Activated CD8-positive, alpha-beta memory T cell treated with anti-CD3 and anti-CD28 coated beads, Interleukin-2, amount 10 ng/mL, durations not matched to agents 7 days and 5 days (primary cell): ENCODE results near the gene FHL1. TPM values are rescaled to one million over a fixed set of nuclear protein-coding genes. Genes with fewer than 3 reads are reported as not detected.

Experiments
- ATAC-seq: fragments of 150-1000 bp; cut with Tn5 transposase; one replicate; pipeline ENCODE4 v1.10.0; 2021; ENCODE audit warnings: moderate library complexity
- CTCF ChIA-PET: fragments of 350-600 bp; sonication (Branson Sonifier 250); formaldehyde crosslinking; loops from one replicate; lab custom pipeline; 2021; ENCODE audit warnings: antibody characterized with exemption; lab: Charles Lee
- DNase-seq: peaks from one replicate; pipeline ENCODE4 v3.0.0-alpha.2; 2020
- H3K27ac Mint-ChIP-seq: one replicate; pipeline ENCODE4 v1.8.0; 2021; ENCODE audit warnings: mild to moderate bottlenecking, mixed read lengths
- H3K27me3 Mint-ChIP-seq: one replicate; pipeline ENCODE4 v1.8.0; 2021; ENCODE audit warnings: mixed read lengths
- H3K36me3 Mint-ChIP-seq: one replicate; pipeline ENCODE4 v1.8.0; 2021; ENCODE audit warnings: mild to moderate bottlenecking, mixed read lengths
- H3K4me1 Mint-ChIP-seq: one replicate; pipeline ENCODE4 v1.8.0; 2021; ENCODE audit warnings: mixed read lengths
- H3K4me3 Mint-ChIP-seq: one replicate; pipeline ENCODE4 v1.8.0; 2021; ENCODE audit warnings: mild to moderate bottlenecking, moderate library complexity, mixed read lengths
- H3K9me3 Mint-ChIP-seq: one replicate; pipeline ENCODE4 v1.8.0; 2022; ENCODE audit warnings: low read depth, mixed read lengths
- total RNA-seq, 2 experiments: library from RNA; stranded (reverse); gene quantifications; one replicate each; pipeline ENCODE4 v1.2.3, GENCODE V29; 2021

Gene FHL1
- total RNA-seq, 2 experiments from 2014 or later = 12.4 to 15.9 TPM

DNA sequence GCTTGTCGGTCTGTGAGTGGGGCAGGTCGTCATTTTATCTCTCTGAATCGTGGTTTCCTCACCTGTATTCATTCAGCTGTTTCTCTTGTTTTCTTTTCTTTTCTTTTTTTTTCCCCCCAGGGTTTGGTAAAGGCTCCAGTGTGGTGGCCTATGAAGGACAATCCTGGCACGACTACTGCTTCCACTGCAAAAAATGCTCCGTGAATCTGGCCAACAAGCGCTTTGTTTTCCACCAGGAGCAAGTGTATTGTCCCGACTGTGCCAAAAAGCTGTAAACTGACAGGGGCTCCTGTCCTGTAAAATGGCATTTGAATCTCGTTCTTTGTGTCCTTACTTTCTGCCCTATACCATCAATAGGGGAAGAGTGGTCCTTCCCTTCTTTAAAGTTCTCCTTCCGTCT is 62.4 kb downstream of the FHL1 start:
- Mint-ChIP-seq H3K4me1 (peaks cover 4% of the 10 kb centered on the region), H3K9me3 (no peaks in the 10 kb centered on the region), H3K27ac (no peak overlapping the region), H3K4me3 (no peak overlapping the region), H3K27me3 (no peaks in the 10 kb centered on the region), H3K36me3 (no peaks in the 10 kb centered on the region)
- CTCF ChIA-PET = interaction anchor here (0.7 to 2.2 kb wide), 2 partner anchors 139 to 181 kb away, joined by 3 to 11 read pairs; no protein-coding TSS in a partner anchor
- DNase-seq (no peak), ATAC-seq (no peak)

DNA sequence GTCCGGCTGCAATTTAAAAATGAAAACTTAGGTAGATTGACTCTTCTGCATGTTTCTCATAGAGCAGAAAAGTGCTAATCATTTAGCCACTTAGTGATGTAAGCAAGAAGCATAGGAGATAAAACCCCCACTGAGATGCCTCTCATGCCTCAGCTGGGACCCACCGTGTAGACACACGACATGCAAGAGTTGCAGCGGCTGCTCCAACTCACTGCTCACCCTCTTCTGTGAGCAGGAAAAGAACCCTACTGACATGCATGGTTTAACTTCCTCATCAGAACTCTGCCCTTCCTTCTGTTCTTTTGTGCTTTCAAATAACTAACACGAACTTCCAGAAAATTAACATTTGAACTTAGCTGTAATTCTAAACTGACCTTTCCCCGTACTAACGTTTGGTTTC is 62.9 kb downstream of the FHL1 start:
- Mint-ChIP-seq H3K27me3 (no peaks in the 10 kb centered on the region), H3K4me1 (no peaks in the 10 kb centered on the region), H3K27ac (no peak overlapping the region), H3K36me3 (no peaks in the 10 kb centered on the region), H3K9me3 (no peaks in the 10 kb centered on the region), H3K4me3 (no peak overlapping the region)
- CTCF ChIA-PET = interaction anchor here (0.7 to 2.2 kb wide), 2 partner anchors 139 to 181 kb away, joined by 3 to 11 read pairs; no protein-coding TSS in a partner anchor
- no peak for DNase-seq
- ATAC-seq = no peak

GRCh38 chrX:136210806-136211205 is 63.5 kb downstream of the FHL1 start:
- Mint-ChIP-seq H3K4me3 (no peak overlapping the region), H3K27me3 (no peaks in the 10 kb centered on the region), H3K27ac (no peak overlapping the region), H3K4me1 (no peaks in the 10 kb centered on the region), H3K9me3 (no peaks in the 10 kb centered on the region), H3K36me3 (no peaks in the 10 kb centered on the region)
- DNase-seq (no peak), ATAC-seq (no peak)
- CTCF ChIA-PET = no interaction called here

GRCh38 chrX:136211766-136212556 is 64.6 kb downstream of the FHL1 start:
- CTCF ChIA-PET = interaction anchor here (0.8 kb wide), 1 partner anchor 184 kb away, joined by 3 read pairs; no protein-coding TSS in a partner anchor
- Mint-ChIP-seq H3K27ac (no peak overlapping the region), H3K36me3 (no peaks in the 10 kb centered on the region), H3K9me3 (no peaks in the 10 kb centered on the region), H3K4me3 (no peak overlapping the region), H3K4me1 (no peaks in the 10 kb centered on the region), H3K27me3 (no peaks in the 10 kb centered on the region)
- DNase-seq (no peak), ATAC-seq (no peak)

DNA sequence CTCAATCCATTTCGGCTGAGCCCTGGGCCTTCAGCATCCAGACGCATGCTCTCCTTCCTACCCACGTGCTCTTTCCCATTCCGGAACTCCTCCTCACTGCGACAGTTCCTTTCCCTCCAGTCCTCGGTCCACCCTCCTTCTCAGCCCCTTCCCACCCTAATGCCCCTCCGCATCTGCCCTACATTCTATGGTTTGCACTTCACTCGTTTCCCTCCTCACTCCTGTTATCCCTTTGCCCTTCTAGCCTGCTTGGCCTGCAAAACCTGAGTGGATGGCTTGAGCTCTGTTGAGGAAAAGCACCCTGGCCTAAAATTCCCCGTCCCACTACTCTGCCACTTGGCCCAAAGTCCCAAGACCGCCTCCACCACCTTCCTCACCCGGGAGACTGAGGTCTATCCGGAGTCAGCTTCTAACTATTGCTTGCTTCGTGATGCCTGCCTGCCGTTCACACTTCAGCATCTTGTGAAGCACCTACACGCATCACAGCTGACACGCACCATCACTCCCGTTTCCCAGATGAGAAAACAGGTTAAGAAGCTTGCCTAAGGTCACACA is 65.3 kb downstream of the FHL1 start:
- H3K4me1 Mint-ChIP-seq = no peaks in the 10 kb centered on the region
- H3K4me3 Mint-ChIP-seq = no peak overlapping the region
- CTCF ChIA-PET = interaction anchor here (0.8 kb wide), 1 partner anchor 184 kb away, joined by 3 read pairs; no protein-coding TSS in a partner anchor
- no peaks in the 10 kb centered on the region for H3K36me3 Mint-ChIP-seq
- H3K27ac Mint-ChIP-seq = no peak overlapping the region
- no peak for DNase-seq
- H3K27me3 Mint-ChIP-seq = no peaks in the 10 kb centered on the region
- ATAC-seq = no peak
- H3K9me3 Mint-ChIP-seq = no peaks in the 10 kb centered on the region

DNA sequence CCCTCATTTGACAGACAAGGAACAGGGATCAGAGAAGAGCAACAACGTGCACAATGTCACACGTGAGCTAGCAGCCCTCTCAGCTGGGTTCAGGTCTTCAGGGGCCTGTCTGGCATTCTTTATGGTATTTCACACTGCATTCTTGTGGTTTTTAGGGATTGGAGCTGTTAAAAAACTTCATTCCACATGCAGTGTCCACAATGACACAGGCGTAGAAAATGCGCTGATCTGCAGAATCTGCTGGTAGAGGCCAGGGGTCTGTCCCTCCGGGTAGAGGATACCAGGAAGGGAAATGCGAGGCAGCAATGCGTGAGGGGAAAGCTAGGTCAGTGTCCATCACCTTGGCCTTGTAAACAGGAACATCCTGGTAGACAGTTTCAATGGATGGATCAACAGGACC is 67.2 kb downstream of the FHL1 start:
- H3K27ac Mint-ChIP-seq = no peak overlapping the region
- H3K4me3 Mint-ChIP-seq = no peak overlapping the region
- H3K4me1 Mint-ChIP-seq = peaks cover 4% of the 10 kb centered on the region
- H3K36me3 Mint-ChIP-seq = peaks cover 10% of the 10 kb centered on the region
- CTCF ChIA-PET = no interaction called here
- ATAC-seq = no peak
- no peaks in the 10 kb centered on the region for H3K27me3 Mint-ChIP-seq
- DNase-seq = no peak
- no peaks in the 10 kb centered on the region for H3K9me3 Mint-ChIP-seq

- H3K36me3 Mint-ChIP-seq = peaks cover 10% of the 10 kb centered on the region
- CTCF ChIA-PET = no interaction called here
- no peak overlapping the region for H3K27ac Mint-ChIP-seq
- H3K4me1 Mint-ChIP-seq = peaks cover 4% of the 10 kb centered on the region
- H3K27me3 Mint-ChIP-seq = no peaks in the 10 kb centered on the region
- no peak for ATAC-seq
- no peaks in the 10 kb centered on the region for H3K9me3 Mint-ChIP-seq
- DNase-seq = no peak
- no peak overlapping the region for H3K4me3 Mint-ChIP-seq
Observed at GRCh38 chrX:136215559-136215958, 68.2 kb downstream of the FHL1 start.

DNA sequence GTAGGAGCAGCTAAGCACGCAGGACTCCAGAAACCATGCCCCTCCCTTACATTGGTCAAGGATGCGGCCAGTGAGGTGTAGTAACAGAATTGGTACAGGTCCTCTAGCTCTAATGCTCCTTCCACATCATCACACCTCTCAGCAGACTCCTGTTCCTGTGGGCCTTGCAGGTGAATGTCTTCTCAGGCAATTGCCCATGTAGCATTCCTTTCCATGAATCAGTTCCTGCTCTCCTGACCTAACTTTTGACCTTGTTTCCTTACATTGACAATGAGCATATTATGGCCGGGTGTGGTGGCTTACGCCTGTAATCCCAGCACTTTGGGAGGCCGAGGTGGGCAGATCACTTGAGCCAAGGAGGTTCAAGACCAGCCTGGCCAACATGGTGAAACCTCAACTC is 72.6 kb downstream of the FHL1 start:
- CTCF ChIA-PET = no interaction called here
- Mint-ChIP-seq H3K27me3 (no peaks in the 10 kb centered on the region), H3K27ac (no peak overlapping the region), H3K4me1 (peaks cover 10% of the 10 kb centered on the region), H3K9me3 (no peaks in the 10 kb centered on the region), H3K36me3 (peaks cover 33% of the 10 kb centered on the region), H3K4me3 (no peak overlapping the region)
- ATAC-seq (no peak), DNase-seq (no peak)

DNA sequence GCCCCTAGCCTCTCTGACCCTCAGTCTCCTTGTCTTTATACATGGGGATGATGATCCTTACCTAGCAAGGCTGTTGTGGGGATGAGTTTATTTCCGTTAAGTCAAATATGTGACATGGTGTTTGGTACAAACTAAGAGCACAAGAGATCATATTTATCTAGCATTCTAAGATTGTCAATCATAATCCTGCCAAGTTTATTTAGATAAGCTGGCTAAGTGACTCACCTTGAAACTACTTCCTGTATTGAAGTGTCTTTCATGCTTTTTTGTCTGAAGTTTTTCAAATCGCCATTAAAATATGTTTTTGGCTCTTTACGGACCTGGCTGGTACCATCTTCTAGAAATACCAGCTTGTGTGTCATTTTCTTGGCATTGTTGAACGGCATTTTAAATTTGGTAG is 73.2 kb downstream of the FHL1 start:
- no peak for ATAC-seq
- Mint-ChIP-seq H3K4me3 (no peak overlapping the region), H3K36me3 (peaks cover 37% of the 10 kb centered on the region)

DNA sequence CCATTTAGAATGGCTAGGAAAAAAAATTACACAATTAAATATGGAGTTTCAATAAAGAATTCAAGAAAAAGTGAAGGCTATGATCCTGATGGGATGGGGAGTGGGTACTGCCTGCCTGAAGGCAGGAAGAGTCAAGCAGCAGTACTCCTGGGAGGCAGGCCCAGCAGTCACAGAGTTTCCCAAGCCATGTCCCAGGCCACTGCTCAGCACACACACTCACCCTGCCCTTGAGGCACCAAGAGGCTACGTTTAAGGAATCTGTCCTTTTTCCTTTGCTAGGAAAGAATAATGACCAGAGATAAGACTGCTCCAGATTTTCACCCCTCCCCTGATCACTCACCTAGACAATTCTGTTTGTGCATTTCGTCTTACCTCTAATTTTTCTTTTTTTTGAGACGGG is 73.6 kb downstream of the FHL1 start:
- no peak for DNase-seq
- Mint-ChIP-seq H3K4me3 (no peak overlapping the region), H3K27ac (peak overlapping the region; percentile 24), H3K27me3 (no peaks in the 10 kb centered on the region), H3K9me3 (no peaks in the 10 kb centered on the region), H3K36me3 (peaks cover 38% of the 10 kb centered on the region), H3K4me1 (peaks cover 10% of the 10 kb centered on the region)
- CTCF ChIA-PET = interaction anchor here (0.7 kb wide), 1 partner anchor 48 kb away, joined by 3 read pairs; no protein-coding TSS in a partner anchor
- ATAC-seq = no peak

More for the DNA sequence above, 73.2 kb downstream of the FHL1 start:
- peak overlapping the region; percentile 24 for H3K27ac Mint-ChIP-seq
- no peak for DNase-seq
- no peaks in the 10 kb centered on the region for H3K27me3 Mint-ChIP-seq
- CTCF ChIA-PET = interaction anchor here (0.7 kb wide), 1 partner anchor 48 kb away, joined by 3 read pairs; no protein-coding TSS in a partner anchor
- H3K4me1 Mint-ChIP-seq = peaks cover 10% of the 10 kb centered on the region
- H3K9me3 Mint-ChIP-seq = no peaks in the 10 kb centered on the region

GRCh38 chrX:136221851-136222513 is 74.6 kb downstream of the FHL1 start:
- Mint-ChIP-seq H3K4me3 (no peak overlapping the region), H3K27ac (no peak overlapping the region), H3K4me1 (peaks cover 10% of the 10 kb centered on the region), H3K27me3 (no peaks in the 10 kb centered on the region), H3K9me3 (no peaks in the 10 kb centered on the region), H3K36me3 (peaks cover 43% of the 10 kb centered on the region)
- CTCF ChIA-PET = no interaction called here
- no peak for DNase-seq
- no peak for ATAC-seq

GRCh38 chrX:136227074-136227473 is 79.7 kb downstream of the FHL1 start:
- Mint-ChIP-seq H3K4me1 (peaks cover 27% of the 10 kb centered on the region), H3K36me3 (peaks cover 40% of the 10 kb centered on the region), H3K4me3 (no peak overlapping the region), H3K9me3 (no peaks in the 10 kb centered on the region), H3K27ac (peak overlapping the region; percentile 86), H3K27me3 (no peaks in the 10 kb centered on the region)
- CTCF ChIA-PET = no interaction called here
- ATAC-seq = no peak
- no peak for DNase-seq

- DNase-seq (peak; percentile 46), ATAC-seq (peak; percentile 83)
- CTCF ChIA-PET = no interaction called here
- no peak overlapping the region for H3K4me3 Mint-ChIP-seq
- H3K9me3 Mint-ChIP-seq = no peaks in the 10 kb centered on the region
- peaks cover 36% of the 10 kb centered on the region for H3K36me3 Mint-ChIP-seq
- peak overlapping the region; percentile 86 for H3K27ac Mint-ChIP-seq
- no peaks in the 10 kb centered on the region for H3K27me3 Mint-ChIP-seq
- peaks cover 27% of the 10 kb centered on the region for H3K4me1 Mint-ChIP-seq
Observed at GRCh38 chrX:136227948-136228838, 80.9 kb downstream of the FHL1 start.
